Nephron progenitor cell (in vitro differentiated cells): Measurements from ENCODE around the gene TOLLIP.
"Not testable (repeated sequence)": the region's sequence is repeated elsewhere in the genome, so short reads cannot be mapped to it uniquely, and the experiment has no call there.

ENCODE experiments used
- DNase-seq: peaks from one replicate; pipeline ENCODE4 v3.0.0; 2021
- H3K27ac Mint-ChIP-seq: 2 replicates; pipeline ENCODE4 v1.8.0; 2021; ENCODE audit warnings: mild to moderate bottlenecking, moderate library complexity, mixed read lengths
- H3K27me3 Mint-ChIP-seq: 2 replicates; pipeline ENCODE4 v1.8.0; 2021; ENCODE audit warnings: mild to moderate bottlenecking, low read depth, mixed read lengths; ENCODE audit not compliant: poor library complexity
- H3K36me3 Mint-ChIP-seq: 2 replicates; pipeline ENCODE4 v1.8.0; 2021; ENCODE audit warnings: low read depth, mixed read lengths
- H3K4me1 Mint-ChIP-seq: 2 replicates; pipeline ENCODE4 v1.8.0; 2021; ENCODE audit warnings: mixed read lengths
- H3K4me3 Mint-ChIP-seq: 2 replicates; pipeline ENCODE4 v1.8.0; 2021; ENCODE audit warnings: mild to moderate bottlenecking, moderate library complexity, mixed read lengths
- H3K9me3 Mint-ChIP-seq: 2 replicates; pipeline ENCODE4 v1.8.0; 2021; ENCODE audit warnings: mild to moderate bottlenecking, moderate library complexity, mixed read lengths
- CTCF ChIP-seq: fragments of 200-600 bp; sonication (generic); IDR thresholded peaks from 2 replicates; pipeline ENCODE4 v1.5.0; 2021; ENCODE audit warnings: antibody characterized with exemption

Gene TOLLIP

GRCh38 chr11:1254086-1254648, 55.3 kb downstream of the TOLLIP start:
- no peak for DNase-seq
- Mint-ChIP-seq H3K36me3 (no peaks in the 10 kb centered on the region), H3K4me3 (no peak overlapping the region), H3K27me3 (peaks cover 3% of the 10 kb centered on the region), H3K9me3 (peaks cover 36% of the 10 kb centered on the region), H3K4me1 (no peaks in the 10 kb centered on the region), H3K27ac (no peak overlapping the region)
- TF ChIP-seq CTCF: no peak

GRCh38 chr11:1253103-1253485, 56.3 kb downstream of the TOLLIP start:
- Mint-ChIP-seq H3K27ac (no peak overlapping the region), H3K4me1 (no peaks in the 10 kb centered on the region), H3K27me3 (peaks cover 3% of the 10 kb centered on the region), H3K36me3 (no peaks in the 10 kb centered on the region), H3K9me3 (peaks cover 41% of the 10 kb centered on the region), H3K4me3 (no peak overlapping the region)
- no peak for TF ChIP-seq CTCF
- DNase-seq: no peak

- Mint-ChIP-seq H3K27ac (no peak overlapping the region), H3K4me3 (no peak overlapping the region), H3K4me1 (no peaks in the 10 kb centered on the region), H3K27me3 (peaks cover 3% of the 10 kb centered on the region), H3K9me3 (peaks cover 42% of the 10 kb centered on the region), H3K36me3 (no peaks in the 10 kb centered on the region)
- no peak for TF ChIP-seq CTCF
- no peak for DNase-seq
Measured at GRCh38 chr11:1252371-1253102, 56.9 kb downstream of the TOLLIP start.

GRCh38 chr11:1251236-1251770, 58.1 kb downstream of the TOLLIP start:
- Mint-ChIP-seq H3K27ac (no peak overlapping the region), H3K36me3 (no peaks in the 10 kb centered on the region), H3K27me3 (peaks cover 10% of the 10 kb centered on the region), H3K4me1 (no peaks in the 10 kb centered on the region), H3K9me3 (peaks cover 49% of the 10 kb centered on the region), H3K4me3 (no peak overlapping the region)
- no peak for DNase-seq
- no peak for TF ChIP-seq CTCF

GRCh38 chr11:1250411-1250810, 59.0 kb downstream of the TOLLIP start:
- not testable (repeated sequence) for H3K4me3 Mint-ChIP-seq, H3K27ac Mint-ChIP-seq, DNase-seq, H3K36me3 Mint-ChIP-seq, H3K4me1 Mint-ChIP-seq
- Mint-ChIP-seq H3K27me3 (peaks cover 13% of the 10 kb centered on the region), H3K9me3 (peaks cover 57% of the 10 kb centered on the region)

- not testable (repeated sequence) for DNase-seq, H3K4me1 Mint-ChIP-seq, H3K4me3 Mint-ChIP-seq, H3K36me3 Mint-ChIP-seq, H3K27ac Mint-ChIP-seq
- Mint-ChIP-seq H3K27me3 (peaks cover 13% of the 10 kb centered on the region), H3K9me3 (peaks cover 59% of the 10 kb centered on the region)
Measured at GRCh38 chr11:1248951-1249350, 60.5 kb downstream of the TOLLIP start.

- not testable (repeated sequence) for H3K4me1 Mint-ChIP-seq, H3K27me3 Mint-ChIP-seq, H3K36me3 Mint-ChIP-seq, H3K27ac Mint-ChIP-seq, DNase-seq, H3K4me3 Mint-ChIP-seq
- peaks cover 64% of the 10 kb centered on the region for H3K9me3 Mint-ChIP-seq
Measured at GRCh38 chr11:1247026-1247425, 62.4 kb downstream of the TOLLIP start.

- not testable (repeated sequence) for H3K4me1 Mint-ChIP-seq, DNase-seq, H3K4me3 Mint-ChIP-seq, H3K27ac Mint-ChIP-seq, H3K36me3 Mint-ChIP-seq, H3K27me3 Mint-ChIP-seq
- peaks cover 61% of the 10 kb centered on the region for H3K9me3 Mint-ChIP-seq
Measured at GRCh38 chr11:1246301-1246700, 63.1 kb downstream of the TOLLIP start.

GRCh38 chr11:1245717-1246116, 63.7 kb downstream of the TOLLIP start:
- not testable (repeated sequence) for H3K27me3 Mint-ChIP-seq, H3K4me1 Mint-ChIP-seq, H3K27ac Mint-ChIP-seq, H3K36me3 Mint-ChIP-seq, DNase-seq, H3K4me3 Mint-ChIP-seq
- H3K9me3 Mint-ChIP-seq: peaks cover 57% of the 10 kb centered on the region

GRCh38 chr11:1244557-1244956, 64.9 kb downstream of the TOLLIP start:
- not testable (repeated sequence) for H3K27ac Mint-ChIP-seq, DNase-seq, H3K36me3 Mint-ChIP-seq, H3K27me3 Mint-ChIP-seq, H3K4me3 Mint-ChIP-seq, H3K4me1 Mint-ChIP-seq
- H3K9me3 Mint-ChIP-seq: peaks cover 47% of the 10 kb centered on the region
